ENCODE results near the gene SYNE3. TPM values are rescaled to one million over a fixed set of nuclear protein-coding genes. Genes with fewer than 3 reads are reported as not detected.

The SYNE3 gene
- total and polyA plus RNA-seq, 9 of the 15 experiments (the other 6 are each of a cell fraction or from before 2014, with no cell fraction given), result 0.04 to 3.1 (median 0.55) TPM

DNA sequence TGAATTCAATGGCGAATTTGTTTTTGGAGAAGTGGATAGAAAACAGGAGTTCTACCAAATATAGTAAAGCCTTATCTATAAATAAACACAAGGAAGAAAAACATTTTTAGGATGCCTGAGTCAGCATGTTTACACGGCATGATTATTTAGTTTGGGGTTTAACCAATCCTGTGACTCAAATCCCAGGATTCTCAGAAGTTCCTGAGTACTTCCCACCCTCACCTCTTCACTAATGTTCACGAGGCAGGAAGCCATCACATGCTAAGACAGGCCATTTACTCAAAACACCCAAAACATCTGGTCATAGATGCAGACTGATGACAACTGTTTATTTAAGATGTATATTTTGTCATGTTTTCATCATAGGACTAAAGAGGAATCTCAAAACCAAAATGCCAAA lies 15.0 kb upstream of the SYNE3 start (continued):
- TF ChIP-seq, protein P1, sequence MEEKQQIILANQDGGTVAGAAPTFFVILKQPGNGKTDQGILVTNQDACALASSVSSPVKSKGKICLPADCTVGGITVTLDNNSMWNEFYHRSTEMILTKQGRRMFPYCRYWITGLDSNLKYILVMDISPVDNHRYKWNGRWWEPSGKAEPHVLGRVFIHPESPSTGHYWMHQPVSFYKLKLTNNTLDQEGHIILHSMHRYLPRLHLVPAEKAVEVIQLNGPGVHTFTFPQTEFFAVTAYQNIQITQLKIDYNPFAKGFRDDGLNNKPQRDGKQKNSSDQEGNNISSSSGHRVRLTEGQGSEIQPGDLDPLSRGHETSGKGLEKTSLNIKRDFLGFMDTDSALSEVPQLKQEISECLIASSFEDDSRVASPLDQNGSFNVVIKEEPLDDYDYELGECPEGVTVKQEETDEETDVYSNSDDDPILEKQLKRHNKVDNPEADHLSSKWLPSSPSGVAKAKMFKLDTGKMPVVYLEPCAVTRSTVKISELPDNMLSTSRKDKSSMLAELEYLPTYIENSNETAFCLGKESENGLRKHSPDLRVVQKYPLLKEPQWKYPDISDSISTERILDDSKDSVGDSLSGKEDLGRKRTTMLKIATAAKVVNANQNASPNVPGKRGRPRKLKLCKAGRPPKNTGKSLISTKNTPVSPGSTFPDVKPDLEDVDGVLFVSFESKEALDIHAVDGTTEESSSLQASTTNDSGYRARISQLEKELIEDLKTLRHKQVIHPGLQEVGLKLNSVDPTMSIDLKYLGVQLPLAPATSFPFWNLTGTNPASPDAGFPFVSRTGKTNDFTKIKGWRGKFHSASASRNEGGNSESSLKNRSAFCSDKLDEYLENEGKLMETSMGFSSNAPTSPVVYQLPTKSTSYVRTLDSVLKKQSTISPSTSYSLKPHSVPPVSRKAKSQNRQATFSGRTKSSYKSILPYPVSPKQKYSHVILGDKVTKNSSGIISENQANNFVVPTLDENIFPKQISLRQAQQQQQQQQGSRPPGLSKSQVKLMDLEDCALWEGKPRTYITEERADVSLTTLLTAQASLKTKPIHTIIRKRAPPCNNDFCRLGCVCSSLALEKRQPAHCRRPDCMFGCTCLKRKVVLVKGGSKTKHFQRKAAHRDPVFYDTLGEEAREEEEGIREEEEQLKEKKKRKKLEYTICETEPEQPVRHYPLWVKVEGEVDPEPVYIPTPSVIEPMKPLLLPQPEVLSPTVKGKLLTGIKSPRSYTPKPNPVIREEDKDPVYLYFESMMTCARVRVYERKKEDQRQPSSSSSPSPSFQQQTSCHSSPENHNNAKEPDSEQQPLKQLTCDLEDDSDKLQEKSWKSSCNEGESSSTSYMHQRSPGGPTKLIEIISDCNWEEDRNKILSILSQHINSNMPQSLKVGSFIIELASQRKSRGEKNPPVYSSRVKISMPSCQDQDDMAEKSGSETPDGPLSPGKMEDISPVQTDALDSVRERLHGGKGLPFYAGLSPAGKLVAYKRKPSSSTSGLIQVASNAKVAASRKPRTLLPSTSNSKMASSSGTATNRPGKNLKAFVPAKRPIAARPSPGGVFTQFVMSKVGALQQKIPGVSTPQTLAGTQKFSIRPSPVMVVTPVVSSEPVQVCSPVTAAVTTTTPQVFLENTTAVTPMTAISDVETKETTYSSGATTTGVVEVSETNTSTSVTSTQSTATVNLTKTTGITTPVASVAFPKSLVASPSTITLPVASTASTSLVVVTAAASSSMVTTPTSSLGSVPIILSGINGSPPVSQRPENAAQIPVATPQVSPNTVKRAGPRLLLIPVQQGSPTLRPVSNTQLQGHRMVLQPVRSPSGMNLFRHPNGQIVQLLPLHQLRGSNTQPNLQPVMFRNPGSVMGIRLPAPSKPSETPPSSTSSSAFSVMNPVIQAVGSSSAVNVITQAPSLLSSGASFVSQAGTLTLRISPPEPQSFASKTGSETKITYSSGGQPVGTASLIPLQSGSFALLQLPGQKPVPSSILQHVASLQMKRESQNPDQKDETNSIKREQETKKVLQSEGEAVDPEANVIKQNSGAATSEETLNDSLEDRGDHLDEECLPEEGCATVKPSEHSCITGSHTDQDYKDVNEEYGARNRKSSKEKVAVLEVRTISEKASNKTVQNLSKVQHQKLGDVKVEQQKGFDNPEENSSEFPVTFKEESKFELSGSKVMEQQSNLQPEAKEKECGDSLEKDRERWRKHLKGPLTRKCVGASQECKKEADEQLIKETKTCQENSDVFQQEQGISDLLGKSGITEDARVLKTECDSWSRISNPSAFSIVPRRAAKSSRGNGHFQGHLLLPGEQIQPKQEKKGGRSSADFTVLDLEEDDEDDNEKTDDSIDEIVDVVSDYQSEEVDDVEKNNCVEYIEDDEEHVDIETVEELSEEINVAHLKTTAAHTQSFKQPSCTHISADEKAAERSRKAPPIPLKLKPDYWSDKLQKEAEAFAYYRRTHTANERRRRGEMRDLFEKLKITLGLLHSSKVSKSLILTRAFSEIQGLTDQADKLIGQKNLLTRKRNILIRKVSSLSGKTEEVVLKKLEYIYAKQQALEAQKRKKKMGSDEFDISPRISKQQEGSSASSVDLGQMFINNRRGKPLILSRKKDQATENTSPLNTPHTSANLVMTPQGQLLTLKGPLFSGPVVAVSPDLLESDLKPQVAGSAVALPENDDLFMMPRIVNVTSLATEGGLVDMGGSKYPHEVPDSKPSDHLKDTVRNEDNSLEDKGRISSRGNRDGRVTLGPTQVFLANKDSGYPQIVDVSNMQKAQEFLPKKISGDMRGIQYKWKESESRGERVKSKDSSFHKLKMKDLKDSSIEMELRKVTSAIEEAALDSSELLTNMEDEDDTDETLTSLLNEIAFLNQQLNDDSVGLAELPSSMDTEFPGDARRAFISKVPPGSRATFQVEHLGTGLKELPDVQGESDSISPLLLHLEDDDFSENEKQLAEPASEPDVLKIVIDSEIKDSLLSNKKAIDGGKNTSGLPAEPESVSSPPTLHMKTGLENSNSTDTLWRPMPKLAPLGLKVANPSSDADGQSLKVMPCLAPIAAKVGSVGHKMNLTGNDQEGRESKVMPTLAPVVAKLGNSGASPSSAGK (IDR thresholded peaks at IDR 0.05), result 0 out of 2 replicates have a peak, but pooled peaks have one; percentile 22
- no peak for TF ChIP-seq HSF4 (CRISPR knock-in tag; IDR thresholded peaks at IDR 0.05; ENCODE audit: borderline replicate concordance)
- TF ChIP-seq ZNF79 (CRISPR knock-in tag; IDR thresholded peaks at IDR 0.05; ENCODE audit: low read depth), result no peak
- peak; percentile 40 to 52; a peak in 1 of 4 replicates for TF ChIP-seq FOXK2 (conservative IDR thresholded peaks at IDR 0.05 in 1 of 2, IDR thresholded peaks at IDR 0.05 in 1 of 2; ENCODE audit: low read depth in 2 of 2)
- TF ChIP-seq SMARCE1 (IDR thresholded peaks at IDR 0.05), result no peak
- TF ChIP-seq, protein P2, sequence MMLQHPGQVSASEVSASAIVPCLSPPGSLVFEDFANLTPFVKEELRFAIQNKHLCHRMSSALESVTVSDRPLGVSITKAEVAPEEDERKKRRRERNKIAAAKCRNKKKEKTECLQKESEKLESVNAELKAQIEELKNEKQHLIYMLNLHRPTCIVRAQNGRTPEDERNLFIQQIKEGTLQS (IDR thresholded peaks at IDR 0.05), result no peak
- TF ChIP-seq, protein P2 (CRISPR knock-in tag; conservative IDR thresholded peaks at IDR 0.05), result no peak
- TF ChIP-seq, protein P3, sequence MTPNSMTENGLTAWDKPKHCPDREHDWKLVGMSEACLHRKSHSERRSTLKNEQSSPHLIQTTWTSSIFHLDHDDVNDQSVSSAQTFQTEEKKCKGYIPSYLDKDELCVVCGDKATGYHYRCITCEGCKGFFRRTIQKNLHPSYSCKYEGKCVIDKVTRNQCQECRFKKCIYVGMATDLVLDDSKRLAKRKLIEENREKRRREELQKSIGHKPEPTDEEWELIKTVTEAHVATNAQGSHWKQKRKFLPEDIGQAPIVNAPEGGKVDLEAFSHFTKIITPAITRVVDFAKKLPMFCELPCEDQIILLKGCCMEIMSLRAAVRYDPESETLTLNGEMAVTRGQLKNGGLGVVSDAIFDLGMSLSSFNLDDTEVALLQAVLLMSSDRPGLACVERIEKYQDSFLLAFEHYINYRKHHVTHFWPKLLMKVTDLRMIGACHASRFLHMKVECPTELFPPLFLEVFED (CRISPR knock-in tag; conservative IDR thresholded peaks at IDR 0.05), result no peak
- TF ChIP-seq HOXB6 (CRISPR knock-in tag; IDR thresholded peaks at IDR 0.05; ENCODE audit: borderline replicate concordance), result no peak
- peak; percentile 29; the same call in 1 of the 2 replicates for TF ChIP-seq POLR2H (tag; IDR thresholded peaks at IDR 0.05; ENCODE audit: low read depth)
- 0 out of 2 replicates have a peak, but pooled peaks have one; percentile 24 for TF ChIP-seq MEF2D (tag; conservative IDR thresholded peaks at IDR 0.05; ENCODE audit: low read depth)
- TF ChIP-seq, protein P4, sequence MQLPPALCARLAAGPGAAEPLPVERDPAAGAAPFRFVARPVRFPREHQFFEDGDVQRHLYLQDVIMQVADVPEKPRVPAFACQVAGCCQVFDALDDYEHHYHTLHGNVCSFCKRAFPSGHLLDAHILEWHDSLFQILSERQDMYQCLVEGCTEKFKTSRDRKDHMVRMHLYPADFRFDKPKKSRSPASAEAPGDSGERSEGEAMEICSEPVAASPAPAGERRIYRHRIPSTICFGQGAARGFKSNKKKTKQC (CRISPR knock-in tag; IDR thresholded peaks at IDR 0.05), result no peak
